ENCODE data around the gene SLC39A5. TPM values are rescaled to one million over a fixed set of nuclear protein-coding genes. Genes with fewer than 3 reads are reported as not detected.
A peak's percentile ranks its signal among the peaks of the same experiment; 100 is the strongest.
"Not testable (repeated sequence)": the region's sequence is repeated elsewhere in the genome, so short reads cannot be mapped to it uniquely, and the experiment has no call there.

SLC39A5 gene
- total RNA-seq, 1 donor from 2014 or later: 0.76 TPM

- peaks cover 9% of the 10 kb centered on the region for H3K36me3 Mint-ChIP-seq
- H3K4me3 Mint-ChIP-seq: peak overlapping the region; percentile 91
- DNase-seq (ENCODE audit: low spot score in 2 of 2, unreplicated experiment in 2 of 2): peak; percentile 80 to 98
- H3K9me3 Mint-ChIP-seq: no peaks in the 10 kb centered on the region
- peaks cover 1% of the 10 kb centered on the region for H3K27me3 Mint-ChIP-seq (ENCODE audit: low read depth)
- TF ChIP-seq CTCF (IDR thresholded peaks at IDR 0.05; ENCODE audit: unreplicated experiment): peak; percentile 42
- H3K27ac Mint-ChIP-seq: peak overlapping the region; percentile 97
- peaks cover 19% of the 10 kb centered on the region for H3K4me1 Mint-ChIP-seq
Measured at GRCh38 chr12:56189918-56190694, 39.7 kb upstream of the SLC39A5 start.

- Mint-ChIP-seq H3K9me3 (no peaks in the 10 kb centered on the region), H3K4me1 (peaks cover 19% of the 10 kb centered on the region), H3K4me3 (peak overlapping the region; percentile 91), H3K36me3 (peaks cover 7% of the 10 kb centered on the region), H3K27me3 (ENCODE audit: low read depth) (peaks cover 1% of the 10 kb centered on the region), H3K27ac (peak overlapping the region; percentile 97)
- DNase-seq (ENCODE audit: low spot score in 2 of 2, unreplicated experiment in 2 of 2): no peak
- TF ChIP-seq CTCF (IDR thresholded peaks at IDR 0.05; ENCODE audit: unreplicated experiment): no peak
Measured at GRCh38 chr12:56190695-56191155, 39.1 kb upstream of the SLC39A5 start.

GRCh38 chr12:56192582-56192981 is 37.3 kb upstream of the SLC39A5 start:
- DNase-seq (ENCODE audit: low spot score in 2 of 2, unreplicated experiment in 2 of 2): no peak
- H3K27ac Mint-ChIP-seq: peak overlapping the region; percentile 4
- no peak for TF ChIP-seq CTCF (IDR thresholded peaks at IDR 0.05; ENCODE audit: unreplicated experiment)
- no peaks in the 10 kb centered on the region for H3K9me3 Mint-ChIP-seq
- peaks cover 1% of the 10 kb centered on the region for H3K27me3 Mint-ChIP-seq (ENCODE audit: low read depth)
- H3K4me3 Mint-ChIP-seq: no peak overlapping the region
- no peaks in the 10 kb centered on the region for H3K36me3 Mint-ChIP-seq
- H3K4me1 Mint-ChIP-seq: peaks cover 19% of the 10 kb centered on the region

GRCh38 chr12:56193025-56193578 is 36.7 kb upstream of the SLC39A5 start:
- Mint-ChIP-seq H3K4me1 (peaks cover 13% of the 10 kb centered on the region), H3K36me3 (no peaks in the 10 kb centered on the region), H3K27ac (peak overlapping the region; percentile 4), H3K27me3 (ENCODE audit: low read depth) (peaks cover 1% of the 10 kb centered on the region), H3K9me3 (no peaks in the 10 kb centered on the region), H3K4me3 (no peak overlapping the region)
- peak; percentile 47 to 56 for DNase-seq (ENCODE audit: low spot score in 2 of 2, unreplicated experiment in 2 of 2)
- peak; percentile 77 for TF ChIP-seq CTCF (IDR thresholded peaks at IDR 0.05; ENCODE audit: unreplicated experiment)

GRCh38 chr12:56196818-56197550 is 32.9 kb upstream of the SLC39A5 start:
- H3K4me1 Mint-ChIP-seq; H3K4me3 Mint-ChIP-seq; H3K9me3 Mint-ChIP-seq; H3K36me3 Mint-ChIP-seq; DNase-seq (ENCODE audit: low spot score in 2 of 2, unreplicated experiment in 2 of 2); H3K27me3 Mint-ChIP-seq (ENCODE audit: low read depth): not testable (repeated sequence)
- peak overlapping the region; percentile 87 for H3K27ac Mint-ChIP-seq
